HG03025 (cell line): Measurements from ENCODE around the gene LAMA2.

Experiments used
- ATAC-seq: cut with Tn5 transposase; IDR thresholded peaks from one replicate; pipeline ENCODE4 v1.9.1; 2021; ENCODE audit warnings: mild to moderate bottlenecking, moderate library complexity; ENCODE audit not compliant: unreplicated experiment, low FRiP score

The LAMA2 gene

GRCh38 chr6:129475477-129476247, 592.7 kb downstream of the LAMA2 start:
- ATAC-seq = no peak

- no peak for ATAC-seq
Observed at GRCh38 chr6:129476248-129476564, 593.3 kb downstream of the LAMA2 start.

GRCh38 chr6:129476810-129477209, 593.9 kb downstream of the LAMA2 start:
- ATAC-seq = no peak

- no peak for ATAC-seq
Observed at GRCh38 chr6:129478379-129478778, 595.4 kb downstream of the LAMA2 start.

- no peak for ATAC-seq
Observed at GRCh38 chr6:129481706-129482105, 598.8 kb downstream of the LAMA2 start.

- ATAC-seq = no peak
Observed at GRCh38 chr6:129485746-129486145, 602.8 kb downstream of the LAMA2 start.

- no peak for ATAC-seq
Observed at GRCh38 chr6:129486327-129486726, 603.4 kb downstream of the LAMA2 start.

- no peak for ATAC-seq
Observed at GRCh38 chr6:129488313-129488712, 605.4 kb downstream of the LAMA2 start.

GRCh38 chr6:129489215-129489765, 606.4 kb downstream of the LAMA2 start:
- no peak for ATAC-seq

- ATAC-seq = peak; percentile 93
Observed at GRCh38 chr6:129490521-129491255, 607.8 kb downstream of the LAMA2 start.

GRCh38 chr6:129491436-129491835, 608.5 kb downstream of the LAMA2 start:
- no peak for ATAC-seq

GRCh38 chr6:129492260-129492659, 609.3 kb downstream of the LAMA2 start:
- no peak for ATAC-seq

- ATAC-seq = no peak
Observed at GRCh38 chr6:129493354-129493902, 610.5 kb downstream of the LAMA2 start.

GRCh38 chr6:129494099-129494498, 611.2 kb downstream of the LAMA2 start:
- no peak for ATAC-seq

GRCh38 chr6:129494586-129494985, 611.6 kb downstream of the LAMA2 start:
- ATAC-seq = no peak

- ATAC-seq = no peak
Observed at GRCh38 chr6:129495652-129496051, 612.7 kb downstream of the LAMA2 start.

- ATAC-seq = no peak
Observed at GRCh38 chr6:129497481-129498441, 614.8 kb downstream of the LAMA2 start.

GRCh38 chr6:129498541-129498940, 615.6 kb downstream of the LAMA2 start:
- no peak for ATAC-seq

- ATAC-seq = peak; percentile 52
Observed at GRCh38 chr6:129498950-129499842, 616.3 kb downstream of the LAMA2 start.
